Aorta (tissue), 5 donors: ENCODE results near the gene TLE5. TPM values are rescaled to one million over a fixed set of nuclear protein-coding genes. Genes with fewer than 3 reads are reported as not detected.

Source experiments
- ATAC-seq: fragments of 200-7000 bp; cut with Tn5 transposase; one replicate; pipeline ENCODE4 v1.9.1; 2022; ENCODE audit warnings: moderate library complexity; ENCODE audit not compliant: low FRiP score
- DNase-seq, 2 donors: peaks; one replicate each; pipeline ENCODE4 v3.0.0-alpha.2; 2020
- H3K27ac ChIP-seq, 2 donors: one replicate each; pipeline ENCODE4 v1.5.1; 2013; ENCODE audit warnings: low read length in 2 of 2, mild to moderate bottlenecking in 2 of 2, moderate library complexity in 2 of 2, control low read depth in 1 of 2, inconsistent platforms in 1 of 2, low read depth in 1 of 2
- H3K27me3 ChIP-seq, 2 donors: one replicate each; pipeline ENCODE4 v1.6.1; 2013; ENCODE audit warnings: control low read depth in 1 of 2, low read length in 1 of 2, mild to moderate bottlenecking in 1 of 2, moderate library complexity in 1 of 2; ENCODE audit not compliant: insufficient read depth in 2 of 2, control insufficient read depth in 1 of 2
- H3K36me3 ChIP-seq, 2 donors: one replicate each; pipeline ENCODE4 v1.6.1; 2013; ENCODE audit warnings: control low read depth in 1 of 2, low read length in 1 of 2, mild to moderate bottlenecking in 1 of 2; ENCODE audit not compliant: insufficient read depth in 2 of 2, control insufficient read depth in 1 of 2
- H3K4me1 ChIP-seq, 2 donors: one replicate each; pipeline ENCODE4 v1.6.1; 2013; ENCODE audit warnings: low read length in 2 of 2, control low read depth in 1 of 2, mild to moderate bottlenecking in 1 of 2, moderate library complexity in 1 of 2; ENCODE audit not compliant: insufficient read depth in 2 of 2, control insufficient read depth in 1 of 2
- H3K4me3 ChIP-seq, 2 donors: one replicate each; pipeline ENCODE4 v1.5.1; 2013; ENCODE audit warnings: low read length in 2 of 2, control low read depth in 1 of 2, mild to moderate bottlenecking in 1 of 2
- H3K9me3 ChIP-seq: one replicate; pipeline ENCODE4 v1.6.1; 2013; ENCODE audit warnings: mild to moderate bottlenecking, low read length; ENCODE audit not compliant: control insufficient read depth
- WGBS, 2 donors: extraction: QIAGEN DNeasy Blood & Tissue Kit; methylation state at CpG; one replicate each; pipeline ENCODE4 v1.1.7; 2013; 5-methylcytosine and 5-hydroxymethylcytosine counted together
- intact Hi-C, 2 donors: fragments of 100-400 bp; cut with DNase I; formaldehyde crosslinking; loops; one replicate each; pipeline versions ENCODE4 v1.14.2 to v1.15.0; 2022
- polyA plus RNA-seq, 2 donors: library from polyadenylated mRNA; stranded (reverse); fragments of 200-250 nt; gene quantifications; one replicate each; pipeline ENCODE4 v1.2.3, GENCODE V29; 2013
- total RNA-seq, 2 donors: library from RNA; stranded (reverse); fragmentation: NEBNext Ultra II Directional; extraction: Animal tissue kit (Norgen Biotek cat#: 25700); gene quantifications; one replicate each; pipeline ENCODE4 v1.2.1, GENCODE V29; 2021
- donor health status: healthy with polysubstance abuse.
- donor health status: Bipolar disorder and iron deficiency.
- donor health status: DM: no; HTN: no; CAD: no.
- donor health status: DM: no; HTN: no; CAD: no.
- donor health status: DM: yes; HTN: yes; CAD: no.

The TLE5 gene
- total and polyA plus RNA-seq, 4 donors, result 305 to 642 (median 486) TPM

DNA sequence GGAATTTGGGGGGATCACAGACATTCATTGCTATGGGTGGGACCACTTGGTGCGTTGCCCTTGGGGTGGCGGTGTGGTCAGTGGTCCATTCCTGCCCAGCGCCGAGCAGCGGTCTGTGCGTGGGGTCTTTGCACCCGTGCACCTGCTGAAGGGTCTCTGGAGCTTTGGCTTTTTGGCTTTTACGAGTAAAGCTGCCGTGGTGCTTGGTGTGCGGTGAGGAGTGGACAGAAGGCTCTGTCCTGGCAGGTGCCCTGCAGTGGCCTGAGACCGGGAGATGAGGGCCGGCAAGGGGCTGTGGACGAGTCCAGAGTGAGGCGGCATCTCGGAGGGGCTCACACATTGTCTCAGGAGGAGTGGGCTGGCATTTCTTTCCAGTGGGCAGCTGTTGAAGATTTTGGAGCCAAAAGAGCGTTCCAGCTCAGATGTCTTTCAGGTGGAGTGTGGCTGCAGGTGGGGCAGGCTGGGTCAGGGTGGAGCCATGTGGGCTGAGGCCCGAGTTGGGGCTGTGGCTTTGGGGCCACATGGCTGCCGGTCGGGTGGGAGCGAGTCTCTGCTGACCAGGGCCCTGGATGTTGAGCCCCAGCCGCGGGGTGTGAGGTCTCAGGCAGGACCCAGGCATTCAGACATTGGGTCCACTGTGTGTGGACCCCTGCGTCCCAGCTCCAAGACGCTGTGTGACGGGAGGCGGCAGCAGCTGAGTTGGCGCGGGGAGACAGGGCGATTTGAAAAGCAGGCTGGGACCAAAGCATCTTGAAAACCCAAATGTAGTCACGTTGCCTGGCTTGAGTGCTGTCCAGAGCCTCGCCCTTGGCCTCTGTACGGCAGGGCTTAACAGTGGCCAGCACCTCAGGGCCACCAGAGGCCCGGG, 43.6 kb upstream of the TLE5 start:
- H3K36me3 ChIP-seq, result no peaks in the 10 kb centered on the region
- H3K4me3 ChIP-seq, result no peak overlapping the region
- intact Hi-C loops, result loop anchor here (2.0 to 5.0 kb wide), 3 partner anchors 29 to 144 kb away; no protein-coding TSS in a partner anchor
- WGBS, 2 donors, result 85 to 88% methylated on average over 33 of the region's 33 CpGs
- H3K4me1 ChIP-seq, result no peaks in the 10 kb centered on the region
- H3K9me3 ChIP-seq, result no peaks in the 10 kb centered on the region
- DNase-seq, result peak in 1 of 2 donors; percentile 68
- ATAC-seq, result no peak
- H3K27me3 ChIP-seq, result no peaks in the 10 kb centered on the region
- H3K27ac ChIP-seq, result no peak overlapping the region

DNA sequence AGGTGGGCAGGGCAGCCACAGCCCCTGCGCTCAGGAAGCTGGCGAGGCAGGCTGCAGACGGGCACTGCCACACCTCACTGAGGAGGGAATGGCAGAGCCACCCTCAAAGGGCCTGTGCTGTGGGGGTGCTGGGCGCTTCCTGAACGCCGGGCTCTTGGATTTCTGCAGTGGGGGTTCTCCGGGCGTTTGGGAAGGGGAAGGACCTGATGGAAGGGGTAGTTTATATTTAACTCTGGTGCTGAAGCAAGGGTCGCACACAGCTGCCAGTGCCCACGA, 42.4 kb upstream of the TLE5 start:
- no peak overlapping the region for H3K27ac ChIP-seq
- ATAC-seq (no peak), DNase-seq (no peak)
- intact Hi-C loops, result loop anchor here in 1 of 2 donors (2.0 kb wide), 2 partner anchors 28 to 142 kb away; no protein-coding TSS in a partner anchor
- H3K4me1 ChIP-seq, result no peaks in the 10 kb centered on the region
- WGBS, 2 donors, result 59 to 61% methylated on average over 10 of the region's 10 CpGs
- H3K27me3 ChIP-seq, result no peaks in the 10 kb centered on the region
- H3K36me3 ChIP-seq, result no peaks in the 10 kb centered on the region
- H3K9me3 ChIP-seq, result no peaks in the 10 kb centered on the region
- H3K4me3 ChIP-seq, result no peak overlapping the region

- Histone ChIP-seq H3K36me3 (no peaks in the 10 kb centered on the region), H3K4me1 (no peaks in the 10 kb centered on the region), H3K27ac (no peak overlapping the region), H3K9me3 (no peaks in the 10 kb centered on the region), H3K4me3 (no peak overlapping the region), H3K27me3 (no peaks in the 10 kb centered on the region)
- DNase-seq (peak in 1 of 2 donors; percentile 61), ATAC-seq (no peak)
- intact Hi-C loops, result no loop called here
- WGBS, 2 donors, result 87 to 89% methylated on average over 34 of the region's 34 CpGs
Observed at GRCh38 chr19:3102239-3103140, 40.2 kb upstream of the TLE5 start.

DNA sequence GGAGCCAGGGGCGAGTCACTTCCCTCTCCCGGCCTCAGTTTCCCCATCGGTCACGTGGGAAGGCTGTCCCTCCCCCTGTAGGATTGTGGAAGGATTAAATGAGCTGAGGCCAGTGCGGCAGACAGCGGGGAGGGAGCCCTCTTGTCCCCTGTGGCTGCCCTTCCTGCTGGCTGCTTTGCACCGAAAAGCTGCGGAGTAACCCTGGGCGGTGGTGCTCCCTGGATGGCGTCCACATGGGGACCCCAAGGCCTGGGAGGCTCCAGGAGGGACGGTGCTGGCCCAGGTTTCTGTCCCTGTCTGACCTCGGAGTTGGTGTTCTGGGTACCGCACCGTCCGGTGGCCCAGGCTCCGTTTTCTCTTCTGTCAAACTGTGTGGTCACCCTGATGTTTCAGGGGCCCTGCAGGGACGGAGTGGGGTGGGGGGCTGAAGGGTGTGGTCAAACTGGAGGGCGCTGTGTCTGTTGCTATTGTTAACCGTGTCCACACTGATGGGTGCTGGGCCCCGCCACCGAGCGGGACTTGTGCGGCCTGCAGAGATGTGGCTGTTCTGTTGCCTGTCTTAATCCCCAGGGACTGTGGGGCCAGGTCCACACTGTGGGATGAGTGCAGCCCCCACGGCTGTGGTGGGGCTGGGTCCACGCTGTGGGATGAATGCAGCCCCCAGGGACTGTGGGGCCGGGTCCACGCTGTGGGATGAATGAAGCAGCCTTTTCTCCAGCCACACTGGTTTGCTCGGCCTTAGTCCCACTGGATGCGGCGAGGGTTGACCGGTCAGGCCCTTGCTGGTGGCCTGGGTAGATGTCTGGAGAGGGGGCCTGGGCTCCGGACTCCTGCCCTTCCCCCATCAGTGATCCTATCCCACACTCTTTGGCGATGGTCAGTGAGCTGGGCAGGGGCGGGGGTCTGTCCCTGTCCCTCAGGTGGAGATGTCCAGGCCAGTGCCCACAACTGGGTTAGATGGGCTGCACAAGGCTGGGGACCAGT, 38.7 kb upstream of the TLE5 start:
- H3K9me3 ChIP-seq, result no peaks in the 10 kb centered on the region
- no peak for ATAC-seq
- no peak overlapping the region for H3K4me3 ChIP-seq
- DNase-seq, result peak in 1 of 2 donors; percentile 75
- 71 to 72% methylated on average over 32 to 34 of the region's 34 CpGs for WGBS, 2 donors
- H3K27me3 ChIP-seq, result no peaks in the 10 kb centered on the region
- no peaks in the 10 kb centered on the region for H3K4me1 ChIP-seq
- intact Hi-C loops, result no loop called here
- H3K36me3 ChIP-seq, result no peaks in the 10 kb centered on the region
- H3K27ac ChIP-seq, result no peak overlapping the region

DNA sequence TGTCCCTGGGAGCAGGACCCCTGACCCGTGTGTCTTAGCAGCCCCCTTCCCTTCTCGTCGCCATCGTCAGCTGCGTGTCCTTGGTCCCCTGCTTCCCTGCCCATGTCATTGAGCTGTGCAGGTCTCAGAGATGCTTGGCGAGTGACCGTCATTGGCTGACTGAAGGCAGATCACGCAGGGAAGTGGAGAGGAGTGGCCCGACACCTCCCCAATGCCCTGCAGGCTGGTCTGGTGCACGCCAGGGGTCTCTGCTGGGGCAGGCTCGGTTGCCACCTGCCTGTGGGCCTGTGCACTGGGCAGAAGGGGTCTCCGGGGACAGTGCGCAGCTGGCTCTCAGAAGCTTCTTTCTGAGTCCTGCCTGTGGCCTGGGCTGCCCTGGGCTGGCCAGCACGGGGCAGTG, 38.0 kb upstream of the TLE5 start:
- ATAC-seq (no peak), DNase-seq (peak in 1 of 2 donors; percentile 70)
- H3K27ac ChIP-seq, result no peak overlapping the region
- no peak overlapping the region for H3K4me3 ChIP-seq
- no peaks in the 10 kb centered on the region for H3K9me3 ChIP-seq
- intact Hi-C loops, result no loop called here
- WGBS, 2 donors, result 76 to 78% methylated on average over 13 to 14 of the region's 14 CpGs
- no peaks in the 10 kb centered on the region for H3K36me3 ChIP-seq
- H3K4me1 ChIP-seq, result no peaks in the 10 kb centered on the region
- H3K27me3 ChIP-seq, result no peaks in the 10 kb centered on the region

GRCh38 chr19:3099347-3100145, 37.3 kb upstream of the TLE5 start:
- no peaks in the 10 kb centered on the region for H3K27me3 ChIP-seq
- H3K4me1 ChIP-seq, result no peaks in the 10 kb centered on the region
- peak overlapping the region in 1 of 2 donors; percentile 55 for H3K27ac ChIP-seq
- intact Hi-C loops, result no loop called here
- ATAC-seq (no peak), DNase-seq (peak in 1 of 2 donors; percentile 61)
- WGBS, 2 donors, result 90% methylated on average over 29 of the region's 29 CpGs
- no peak overlapping the region for H3K4me3 ChIP-seq
- H3K36me3 ChIP-seq, result no peaks in the 10 kb centered on the region
- H3K9me3 ChIP-seq, result no peaks in the 10 kb centered on the region

GRCh38 chr19:3098515-3099346, 36.4 kb upstream of the TLE5 start:
- Histone ChIP-seq H3K36me3 (no peaks in the 10 kb centered on the region), H3K9me3 (no peaks in the 10 kb centered on the region), H3K4me1 (no peaks in the 10 kb centered on the region), H3K27ac (peak overlapping the region in 1 of 2 donors; percentile 55), H3K27me3 (no peaks in the 10 kb centered on the region), H3K4me3 (no peak overlapping the region)
- 16 to 19% methylated on average over 36 to 40 of the region's 40 CpGs for WGBS, 2 donors
- peak; percentile 74 for ATAC-seq
- intact Hi-C loops, result no loop called here
- peak; percentile 81 to 90 for DNase-seq
